Activated CD8-positive, alpha-beta T cell treated with anti-CD3 and anti-CD28 coated beads for 36 hours (primary cell): ENCODE results near the gene NAA20. TPM values are rescaled to one million over a fixed set of nuclear protein-coding genes. Genes with fewer than 3 reads are reported as not detected.

ENCODE experiments used
- ATAC-seq: fragments of 200-7000 bp; cut with Tn5 transposase; one replicate; pipeline ENCODE4 v1.10.0; 2021; ENCODE audit warnings: mild to moderate bottlenecking, moderate library complexity
- CTCF ChIA-PET: fragments of 350-600 bp; sonication (Branson Sonifier 250); formaldehyde crosslinking; loops from one replicate; lab custom pipeline; 2021; ENCODE audit warnings: antibody characterized with exemption; lab: Charles Lee
- POLR2A ChIA-PET: fragments of 350-600 bp; sonication (Branson Sonifier 250); formaldehyde crosslinking; loops from one replicate; lab custom pipeline; 2021; ENCODE audit warnings: antibody characterized with exemption; lab: Charles Lee
- DNase-seq: peaks from one replicate; pipeline ENCODE4 v3.0.0-alpha.2; 2020
- H3K27ac Mint-ChIP-seq: one replicate; pipeline ENCODE4 v1.8.0; 2021; ENCODE audit warnings: mild to moderate bottlenecking, mixed read lengths
- H3K27me3 Mint-ChIP-seq: one replicate; pipeline ENCODE4 v1.8.0; 2021; ENCODE audit warnings: mixed read lengths
- H3K36me3 Mint-ChIP-seq: one replicate; pipeline ENCODE4 v1.8.0; 2021; ENCODE audit warnings: low read depth, mixed read lengths
- H3K4me1 Mint-ChIP-seq: one replicate; pipeline ENCODE4 v1.8.0; 2021; ENCODE audit warnings: low read depth, mixed read lengths
- H3K4me3 Mint-ChIP-seq: one replicate; pipeline ENCODE4 v1.8.0; 2021; ENCODE audit warnings: mild to moderate bottlenecking, moderate library complexity, mixed read lengths
- H3K9me3 Mint-ChIP-seq: one replicate; pipeline ENCODE4 v1.8.0; 2021; ENCODE audit warnings: mixed read lengths
- intact Hi-C: fragments of 100-400 bp; cut with micrococcal nuclease; formaldehyde crosslinking; loops from one replicate; pipeline ENCODE4 v1.10.0; 2022
- total RNA-seq, 2 experiments: library from RNA; stranded (reverse); gene quantifications; one replicate each; pipeline ENCODE4 v1.2.3, GENCODE V29; 2021
- TF ChIP-seq, protein P1 (sequence below): fragments of 200-600 bp; IDR thresholded peaks from one replicate; pipeline ENCODE4 v1.8.0; 2022; ENCODE audit warnings: antibody characterized with exemption, mild to moderate bottlenecking

Gene NAA20
- total RNA-seq, 2 experiments from 2014 or later = 99.8 to 100 TPM

DNA sequence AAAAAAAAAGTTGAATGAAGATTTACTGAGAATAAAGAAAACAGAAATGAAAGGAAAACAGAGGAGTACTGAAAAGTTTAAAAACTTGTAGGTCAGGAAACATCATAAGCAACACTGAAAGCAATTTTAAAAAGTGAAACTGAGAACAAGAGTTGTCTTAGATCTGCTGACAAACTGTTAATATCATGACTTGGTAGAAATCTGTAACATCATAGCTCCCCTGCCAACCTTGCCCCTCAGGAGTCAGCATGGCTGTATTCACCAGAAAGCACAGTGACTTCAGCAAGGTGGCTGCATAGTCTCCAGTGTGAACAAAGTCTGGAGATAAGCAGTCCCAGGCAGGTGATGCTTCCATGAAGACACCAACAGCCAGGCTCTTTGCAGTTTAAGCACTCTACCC, 5.3 kb downstream of the NAA20 start:
- intact Hi-C loops = no loop called here
- peaks cover 58% of the 10 kb centered on the region for H3K36me3 Mint-ChIP-seq
- ChIA-PET CTCF (interaction anchor here (1.0 kb wide), 1 partner anchor 30 kb away, joined by 4 read pairs; the partner anchor contains the start of genes CFAP61 and CRNKL1), POLR2A (interaction anchor here (1.0 kb wide), 1 partner anchor 30 kb away, joined by 3 read pairs; the partner anchor contains the start of genes CFAP61 and CRNKL1)
- H3K4me1 Mint-ChIP-seq = peaks cover 62% of the 10 kb centered on the region
- H3K27ac Mint-ChIP-seq = peak overlapping the region; percentile 76
- H3K27me3 Mint-ChIP-seq = no peaks in the 10 kb centered on the region
- DNase-seq (no peak), ATAC-seq (peak; percentile 50)
- TF ChIP-seq, protein P1, sequence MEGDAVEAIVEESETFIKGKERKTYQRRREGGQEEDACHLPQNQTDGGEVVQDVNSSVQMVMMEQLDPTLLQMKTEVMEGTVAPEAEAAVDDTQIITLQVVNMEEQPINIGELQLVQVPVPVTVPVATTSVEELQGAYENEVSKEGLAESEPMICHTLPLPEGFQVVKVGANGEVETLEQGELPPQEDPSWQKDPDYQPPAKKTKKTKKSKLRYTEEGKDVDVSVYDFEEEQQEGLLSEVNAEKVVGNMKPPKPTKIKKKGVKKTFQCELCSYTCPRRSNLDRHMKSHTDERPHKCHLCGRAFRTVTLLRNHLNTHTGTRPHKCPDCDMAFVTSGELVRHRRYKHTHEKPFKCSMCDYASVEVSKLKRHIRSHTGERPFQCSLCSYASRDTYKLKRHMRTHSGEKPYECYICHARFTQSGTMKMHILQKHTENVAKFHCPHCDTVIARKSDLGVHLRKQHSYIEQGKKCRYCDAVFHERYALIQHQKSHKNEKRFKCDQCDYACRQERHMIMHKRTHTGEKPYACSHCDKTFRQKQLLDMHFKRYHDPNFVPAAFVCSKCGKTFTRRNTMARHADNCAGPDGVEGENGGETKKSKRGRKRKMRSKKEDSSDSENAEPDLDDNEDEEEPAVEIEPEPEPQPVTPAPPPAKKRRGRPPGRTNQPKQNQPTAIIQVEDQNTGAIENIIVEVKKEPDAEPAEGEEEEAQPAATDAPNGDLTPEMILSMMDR = no peak
- no peaks in the 10 kb centered on the region for H3K9me3 Mint-ChIP-seq
- H3K4me3 Mint-ChIP-seq = no peak overlapping the region

DNA sequence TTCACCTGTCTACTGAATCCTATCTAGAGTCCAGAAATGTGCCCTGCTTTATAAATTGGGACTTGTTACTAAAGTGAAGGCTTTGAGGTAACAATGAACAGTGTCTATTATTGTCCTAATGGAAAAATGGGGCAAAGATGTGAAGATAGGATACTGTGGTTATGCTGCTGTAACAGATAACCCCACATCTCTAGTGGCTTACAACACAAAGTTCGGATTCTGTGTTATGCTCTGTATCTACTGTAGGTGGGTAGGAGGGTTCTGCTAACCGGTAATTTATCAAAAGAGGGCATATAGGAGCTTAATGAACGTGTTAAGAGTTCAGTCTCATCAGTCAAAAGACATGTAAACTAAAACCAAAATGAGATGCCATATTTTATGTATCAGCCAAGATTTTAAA, 6.2 kb downstream of the NAA20 start:
- Mint-ChIP-seq H3K4me1 (peaks cover 58% of the 10 kb centered on the region), H3K27me3 (no peaks in the 10 kb centered on the region)

DNA sequence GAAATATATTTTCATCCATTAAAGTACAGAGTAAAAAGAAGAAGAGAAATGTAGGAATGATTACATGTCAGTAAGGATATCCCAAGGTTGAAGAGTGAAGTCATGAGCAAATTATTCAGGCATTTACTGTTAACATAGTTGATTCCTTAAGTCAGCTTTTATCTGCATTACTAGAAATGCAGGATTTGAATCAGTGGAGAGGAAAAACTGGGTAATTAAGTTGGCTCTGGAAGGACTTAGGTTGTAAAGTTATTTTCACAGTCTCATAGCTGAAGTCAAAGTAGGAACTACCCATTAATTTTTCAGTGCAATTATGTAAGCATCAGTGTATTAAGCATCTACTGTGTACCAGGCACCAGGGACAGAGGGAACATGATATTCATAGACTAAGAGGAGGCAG, 7.8 kb downstream of the NAA20 start:
- H3K4me3 Mint-ChIP-seq = no peak overlapping the region
- ATAC-seq = no peak
- no peaks in the 10 kb centered on the region for H3K9me3 Mint-ChIP-seq
- CTCF ChIA-PET = no interaction called here
- POLR2A ChIA-PET = interaction anchor here (1.4 kb wide), 1 partner anchor 28 kb away, joined by 3 read pairs; the partner anchor contains the start of gene CFAP61
- TF ChIP-seq, protein P1 = no peak
- intact Hi-C loops = no loop called here
- peaks cover 44% of the 10 kb centered on the region for H3K4me1 Mint-ChIP-seq
- DNase-seq = no peak
- H3K27ac Mint-ChIP-seq = peak overlapping the region; percentile 39
- H3K36me3 Mint-ChIP-seq = peaks cover 52% of the 10 kb centered on the region
- H3K27me3 Mint-ChIP-seq = no peaks in the 10 kb centered on the region

More for the DNA sequence above, 6.2 kb downstream of the NAA20 start:
- no peak overlapping the region for H3K27ac Mint-ChIP-seq
- TF ChIP-seq, protein P1 = no peak
- ATAC-seq (no peak), DNase-seq (no peak)
- ChIA-PET POLR2A (no interaction called here), CTCF (no interaction called here)
- H3K36me3 Mint-ChIP-seq = peaks cover 55% of the 10 kb centered on the region
- intact Hi-C loops = no loop called here
- no peaks in the 10 kb centered on the region for H3K9me3 Mint-ChIP-seq
- H3K4me3 Mint-ChIP-seq = no peak overlapping the region

DNA sequence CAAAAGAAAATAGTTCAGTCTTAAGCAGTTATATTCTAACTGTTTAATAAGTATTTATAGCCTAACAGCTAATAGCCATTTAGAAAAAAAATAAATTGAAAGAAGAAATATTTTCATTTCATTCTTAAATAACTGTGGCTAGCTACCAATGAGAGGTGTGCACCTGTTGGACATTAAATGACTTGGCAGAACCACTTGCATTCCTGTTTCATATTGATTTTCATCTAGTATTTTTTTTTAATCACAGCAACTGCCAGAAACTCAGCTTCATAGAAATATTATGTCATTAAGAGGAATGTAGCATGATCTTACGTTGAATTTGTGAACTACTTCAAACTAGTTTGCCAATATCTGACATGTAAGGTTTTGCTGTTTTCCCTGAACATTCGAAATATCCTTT, 10.1 kb downstream of the NAA20 start:
- H3K4me3 Mint-ChIP-seq = no peak overlapping the region
- H3K27ac Mint-ChIP-seq = no peak overlapping the region
- peaks cover 27% of the 10 kb centered on the region for H3K4me1 Mint-ChIP-seq
- DNase-seq (no peak), ATAC-seq (no peak)
- TF ChIP-seq, protein P1 = no peak
- no peaks in the 10 kb centered on the region for H3K9me3 Mint-ChIP-seq
- ChIA-PET CTCF (interaction anchor here (0.9 to 2.4 kb wide), 4 partner anchors 10 to 19 kb away, joined by 3 to 11 read pairs (median 3); partner anchors contain the start of gene NAA20), POLR2A (interaction anchor here (1.0 to 1.2 kb wide), 2 partner anchors 10 to 16 kb away, joined by 3 to 4 read pairs; partner anchors contain the start of gene NAA20)
- peaks cover 50% of the 10 kb centered on the region for H3K36me3 Mint-ChIP-seq
- H3K27me3 Mint-ChIP-seq = no peaks in the 10 kb centered on the region
- intact Hi-C loops = no loop called here

DNA sequence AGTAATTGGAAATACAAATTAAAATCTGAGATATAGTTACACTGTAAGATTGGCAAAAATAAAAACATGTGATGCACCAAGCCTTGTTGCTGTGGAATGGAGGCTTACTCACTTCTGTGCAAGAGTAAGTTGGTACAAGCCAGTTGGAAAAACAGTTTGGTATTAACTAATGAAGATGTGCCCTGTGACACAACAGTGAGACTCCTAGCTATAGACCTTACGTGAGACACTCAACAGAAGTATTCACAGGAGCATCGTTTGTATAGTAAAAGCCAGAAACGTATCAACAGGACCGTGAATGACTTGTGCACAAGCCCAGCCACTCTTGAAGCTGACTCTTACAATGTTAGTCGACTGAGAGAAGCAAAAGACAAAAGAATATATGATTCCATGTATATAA, 14.6 kb downstream of the NAA20 start:
- ATAC-seq (no peak), DNase-seq (no peak)
- ChIA-PET POLR2A (interaction anchor here (1.4 to 2.7 kb wide), 3 partner anchors 12 to 21 kb away, joined by 4 to 10 read pairs (median 5); partner anchors contain the start of genes CFAP61, CRNKL1 and NAA20), CTCF (no interaction called here)
- Mint-ChIP-seq H3K36me3 (peaks cover 39% of the 10 kb centered on the region), H3K9me3 (no peaks in the 10 kb centered on the region), H3K27me3 (no peaks in the 10 kb centered on the region), H3K4me3 (no peak overlapping the region), H3K4me1 (peaks cover 5% of the 10 kb centered on the region), H3K27ac (no peak overlapping the region)
- intact Hi-C loops = no loop called here
- TF ChIP-seq, protein P1 = no peak
